ENCODE measurements around the gene ADCY4. TPM values are rescaled to one million over a fixed set of nuclear protein-coding genes. Genes with fewer than 3 reads are reported as not detected.

ADCY4 gene
- total and polyA plus RNA-seq, 2 of the 13 experiments (the other 11 are each of a cell fraction or from before 2014, with no cell fraction given): 0.03 TPM; not detected in 1

DNA sequence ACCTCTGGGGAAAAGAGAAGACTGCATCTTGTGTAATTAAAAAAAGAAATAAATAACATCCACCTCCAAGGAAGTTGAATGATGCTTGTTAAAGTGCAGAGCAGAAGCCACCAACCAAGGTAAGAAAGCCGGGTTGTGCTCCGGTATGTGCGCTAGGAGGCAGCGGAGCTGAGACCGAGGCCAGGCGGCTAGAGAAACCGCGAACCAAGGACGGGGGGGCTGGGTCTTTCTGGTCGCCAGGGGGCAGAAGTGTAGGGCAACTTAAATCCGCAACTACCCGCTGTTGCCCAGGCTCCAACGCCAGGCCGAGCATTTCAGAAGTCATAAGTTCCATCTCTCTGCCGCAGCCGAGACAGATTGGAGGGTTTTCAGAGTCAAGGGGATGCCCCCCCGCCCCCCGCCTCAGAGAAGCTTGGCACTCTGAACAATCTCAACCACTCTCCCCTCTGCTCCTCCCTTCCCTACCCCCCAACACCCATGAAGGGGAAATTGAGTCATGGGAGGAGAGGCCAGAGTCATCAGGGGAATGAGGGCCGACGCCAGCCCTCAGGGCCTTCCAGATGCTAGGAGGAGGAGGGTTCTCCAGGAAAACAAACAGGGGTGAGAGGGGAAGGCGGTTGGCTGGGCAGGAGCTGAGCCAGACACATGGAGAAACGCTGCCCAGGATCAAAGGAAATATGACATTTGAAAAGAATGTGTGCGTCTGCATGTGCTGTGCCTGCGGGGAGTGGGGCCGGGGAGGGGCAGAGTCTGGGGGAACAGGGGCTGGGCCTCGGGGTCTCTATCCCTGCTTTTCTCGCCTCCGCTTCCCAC lies 30.9 kb upstream of the ADCY4 start (continued):
- TF ChIP-seq, protein P1, sequence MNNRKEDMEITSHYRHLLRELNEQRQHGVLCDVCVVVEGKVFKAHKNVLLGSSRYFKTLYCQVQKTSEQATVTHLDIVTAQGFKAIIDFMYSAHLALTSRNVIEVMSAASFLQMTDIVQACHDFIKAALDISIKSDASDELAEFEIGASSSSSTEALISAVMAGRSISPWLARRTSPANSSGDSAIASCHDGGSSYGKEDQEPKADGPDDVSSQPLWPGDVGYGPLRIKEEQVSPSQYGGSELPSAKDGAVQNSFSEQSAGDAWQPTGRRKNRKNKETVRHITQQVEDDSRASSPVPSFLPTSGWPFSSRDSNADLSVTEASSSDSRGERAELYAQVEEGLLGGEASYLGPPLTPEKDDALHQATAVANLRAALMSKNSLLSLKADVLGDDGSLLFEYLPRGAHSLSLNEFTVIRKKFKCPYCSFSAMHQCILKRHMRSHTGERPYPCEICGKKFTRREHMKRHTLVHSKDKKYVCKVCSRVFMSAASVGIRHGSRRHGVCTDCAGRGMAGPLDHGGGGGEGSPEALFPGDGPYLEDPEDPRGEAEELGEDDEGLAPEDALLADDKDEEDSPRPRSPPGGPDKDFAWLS (CRISPR knock-in tag; IDR thresholded peaks at IDR 0.05; ENCODE audit: borderline replicate concordance): no peak
- TF ChIP-seq MBNL3 (CRISPR knock-in tag; conservative IDR thresholded peaks at IDR 0.05) (no peak), ZNF709 (CRISPR knock-in tag; IDR thresholded peaks at IDR 0.05) (no peak; the same call in 1 of the 2 replicates), CHD4 (IDR thresholded peaks at IDR 0.05; ENCODE audit: borderline replicate concordance, low read length) (no peak), HNRNPH1 (optimal IDR thresholded peaks at IDR 0.05; ENCODE audit: low read depth, low read length) (no peak), ZNF619 (CRISPR knock-in tag; IDR thresholded peaks at IDR 0.05) (peak; percentile 97), SYNCRIP (IDR thresholded peaks at IDR 0.05; ENCODE audit: insufficient read depth, low read depth, low read length) (no peak), HDAC6 (IDR thresholded peaks at IDR 0.05; ENCODE audit: low read depth, low read length) (no peak), MZF1 (CRISPR knock-in tag; IDR thresholded peaks at IDR 0.05; ENCODE audit: borderline replicate concordance) (no peak), ZNF546 (CRISPR knock-in tag; conservative IDR thresholded peaks at IDR 0.05) (peak; percentile 71; the same call in 1 of the 2 replicates), ZNF34 (CRISPR knock-in tag; IDR thresholded peaks at IDR 0.05; ENCODE audit: borderline replicate concordance) (0 out of 2 replicates have a peak, but pooled peaks have one; percentile 75), ZNF12 (CRISPR knock-in tag; IDR thresholded peaks at IDR 0.05) (peak; percentile 66; the same call in 1 of the 2 replicates), NR1H2 (CRISPR knock-in tag; IDR thresholded peaks at IDR 0.05; ENCODE audit: borderline replicate concordance, low read depth) (no peak)
- TF ChIP-seq, protein P2, sequence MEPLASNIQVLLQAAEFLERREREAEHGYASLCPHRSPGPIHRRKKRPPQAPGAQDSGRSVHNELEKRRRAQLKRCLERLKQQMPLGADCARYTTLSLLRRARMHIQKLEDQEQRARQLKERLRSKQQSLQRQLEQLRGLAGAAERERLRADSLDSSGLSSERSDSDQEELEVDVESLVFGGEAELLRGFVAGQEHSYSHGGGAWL (CRISPR knock-in tag; IDR thresholded peaks at IDR 0.05): peak; percentile 78
- TF ChIP-seq, protein P3, sequence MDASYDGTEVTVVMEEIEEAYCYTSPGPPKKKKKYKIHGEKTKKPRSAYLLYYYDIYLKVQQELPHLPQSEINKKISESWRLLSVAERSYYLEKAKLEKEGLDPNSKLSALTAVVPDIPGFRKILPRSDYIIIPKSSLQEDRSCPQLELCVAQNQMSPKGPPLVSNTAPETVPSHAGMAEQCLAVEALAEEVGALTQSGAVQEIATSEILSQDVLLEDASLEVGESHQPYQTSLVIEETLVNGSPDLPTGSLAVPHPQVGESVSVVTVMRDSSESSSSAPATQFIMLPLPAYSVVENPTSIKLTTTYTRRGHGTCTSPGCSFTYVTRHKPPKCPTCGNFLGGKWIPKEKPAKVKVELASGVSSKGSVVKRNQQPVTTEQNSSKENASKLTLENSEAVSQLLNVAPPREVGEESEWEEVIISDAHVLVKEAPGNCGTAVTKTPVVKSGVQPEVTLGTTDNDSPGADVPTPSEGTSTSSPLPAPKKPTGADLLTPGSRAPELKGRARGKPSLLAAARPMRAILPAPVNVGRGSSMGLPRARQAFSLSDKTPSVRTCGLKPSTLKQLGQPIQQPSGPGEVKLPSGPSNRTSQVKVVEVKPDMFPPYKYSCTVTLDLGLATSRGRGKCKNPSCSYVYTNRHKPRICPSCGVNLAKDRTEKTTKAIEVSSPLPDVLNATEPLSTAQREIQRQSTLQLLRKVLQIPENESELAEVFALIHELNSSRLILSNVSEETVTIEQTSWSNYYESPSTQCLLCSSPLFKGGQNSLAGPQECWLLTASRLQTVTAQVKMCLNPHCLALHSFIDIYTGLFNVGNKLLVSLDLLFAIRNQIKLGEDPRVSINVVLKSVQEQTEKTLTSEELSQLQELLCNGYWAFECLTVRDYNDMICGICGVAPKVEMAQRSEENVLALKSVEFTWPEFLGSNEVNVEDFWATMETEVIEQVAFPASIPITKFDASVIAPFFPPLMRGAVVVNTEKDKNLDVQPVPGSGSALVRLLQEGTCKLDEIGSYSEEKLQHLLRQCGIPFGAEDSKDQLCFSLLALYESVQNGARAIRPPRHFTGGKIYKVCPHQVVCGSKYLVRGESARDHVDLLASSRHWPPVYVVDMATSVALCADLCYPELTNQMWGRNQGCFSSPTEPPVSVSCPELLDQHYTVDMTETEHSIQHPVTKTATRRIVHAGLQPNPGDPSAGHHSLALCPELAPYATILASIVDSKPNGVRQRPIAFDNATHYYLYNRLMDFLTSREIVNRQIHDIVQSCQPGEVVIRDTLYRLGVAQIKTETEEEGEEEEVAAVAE (CRISPR knock-in tag; IDR thresholded peaks at IDR 0.05; ENCODE audit: borderline replicate concordance): no peak; the same call in 1 of the 2 replicates
- TF ChIP-seq, protein P4, sequence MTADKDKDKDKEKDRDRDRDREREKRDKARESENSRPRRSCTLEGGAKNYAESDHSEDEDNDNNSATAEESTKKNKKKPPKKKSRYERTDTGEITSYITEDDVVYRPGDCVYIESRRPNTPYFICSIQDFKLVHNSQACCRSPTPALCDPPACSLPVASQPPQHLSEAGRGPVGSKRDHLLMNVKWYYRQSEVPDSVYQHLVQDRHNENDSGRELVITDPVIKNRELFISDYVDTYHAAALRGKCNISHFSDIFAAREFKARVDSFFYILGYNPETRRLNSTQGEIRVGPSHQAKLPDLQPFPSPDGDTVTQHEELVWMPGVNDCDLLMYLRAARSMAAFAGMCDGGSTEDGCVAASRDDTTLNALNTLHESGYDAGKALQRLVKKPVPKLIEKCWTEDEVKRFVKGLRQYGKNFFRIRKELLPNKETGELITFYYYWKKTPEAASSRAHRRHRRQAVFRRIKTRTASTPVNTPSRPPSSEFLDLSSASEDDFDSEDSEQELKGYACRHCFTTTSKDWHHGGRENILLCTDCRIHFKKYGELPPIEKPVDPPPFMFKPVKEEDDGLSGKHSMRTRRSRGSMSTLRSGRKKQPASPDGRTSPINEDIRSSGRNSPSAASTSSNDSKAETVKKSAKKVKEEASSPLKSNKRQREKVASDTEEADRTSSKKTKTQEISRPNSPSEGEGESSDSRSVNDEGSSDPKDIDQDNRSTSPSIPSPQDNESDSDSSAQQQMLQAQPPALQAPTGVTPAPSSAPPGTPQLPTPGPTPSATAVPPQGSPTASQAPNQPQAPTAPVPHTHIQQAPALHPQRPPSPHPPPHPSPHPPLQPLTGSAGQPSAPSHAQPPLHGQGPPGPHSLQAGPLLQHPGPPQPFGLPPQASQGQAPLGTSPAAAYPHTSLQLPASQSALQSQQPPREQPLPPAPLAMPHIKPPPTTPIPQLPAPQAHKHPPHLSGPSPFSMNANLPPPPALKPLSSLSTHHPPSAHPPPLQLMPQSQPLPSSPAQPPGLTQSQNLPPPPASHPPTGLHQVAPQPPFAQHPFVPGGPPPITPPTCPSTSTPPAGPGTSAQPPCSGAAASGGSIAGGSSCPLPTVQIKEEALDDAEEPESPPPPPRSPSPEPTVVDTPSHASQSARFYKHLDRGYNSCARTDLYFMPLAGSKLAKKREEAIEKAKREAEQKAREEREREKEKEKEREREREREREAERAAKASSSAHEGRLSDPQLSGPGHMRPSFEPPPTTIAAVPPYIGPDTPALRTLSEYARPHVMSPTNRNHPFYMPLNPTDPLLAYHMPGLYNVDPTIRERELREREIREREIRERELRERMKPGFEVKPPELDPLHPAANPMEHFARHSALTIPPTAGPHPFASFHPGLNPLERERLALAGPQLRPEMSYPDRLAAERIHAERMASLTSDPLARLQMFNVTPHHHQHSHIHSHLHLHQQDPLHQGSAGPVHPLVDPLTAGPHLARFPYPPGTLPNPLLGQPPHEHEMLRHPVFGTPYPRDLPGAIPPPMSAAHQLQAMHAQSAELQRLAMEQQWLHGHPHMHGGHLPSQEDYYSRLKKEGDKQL (CRISPR knock-in tag; IDR thresholded peaks at IDR 0.05; ENCODE audit: low read depth): no peak

Measured in HepG2 (cell line).